GM12874 (cell line): ENCODE measurements around the gene MAX.

Experiments
- CTCF ChIP-seq: IDR thresholded peaks from 2 replicates; pipeline ENCODE4 v1.5.1; 2011; ENCODE audit warnings: low read depth, mild to moderate bottlenecking, control low read depth, low read length, moderate library complexity; ENCODE audit not compliant: insufficient read depth

Gene MAX

GRCh38 chr14:65027127-65027799 is 75.1 kb downstream of the MAX start:
- TF ChIP-seq CTCF = no peak

- no peak for TF ChIP-seq CTCF
Measured at GRCh38 chr14:65026526-65026925, 75.8 kb downstream of the MAX start.

- no peak for TF ChIP-seq CTCF
Measured at GRCh38 chr14:65025818-65026217, 76.5 kb downstream of the MAX start.
